OCI-M2 (cell line): Measurements from ENCODE around the gene ARMH3.
"Not testable (repeated sequence)": the region's sequence is repeated elsewhere in the genome, so short reads cannot be mapped to it uniquely, and the experiment has no call there.

Experiments
- DNase-seq: peaks from one replicate; lab custom pipeline; 2025; ENCODE audit not compliant: unreplicated experiment; lab: John Stamatoyannopoulos, UW

The ARMH3 gene

GRCh38 chr10:101987136-101987535 lies 68.8 kb downstream of the ARMH3 start:
- DNase-seq, result no peak

- DNase-seq, result no peak
Observed at GRCh38 chr10:101986624-101986971, 69.4 kb downstream of the ARMH3 start.

- DNase-seq, result not testable (repeated sequence)
Observed at GRCh38 chr10:101980677-101981076, 75.3 kb downstream of the ARMH3 start.

GRCh38 chr10:101974091-101974971 lies 81.6 kb downstream of the ARMH3 start:
- DNase-seq, result no peak

GRCh38 chr10:101972761-101973160 lies 83.2 kb downstream of the ARMH3 start:
- no peak for DNase-seq

- DNase-seq, result no peak
Observed at GRCh38 chr10:101969412-101969922, 86.5 kb downstream of the ARMH3 start.

GRCh38 chr10:101968940-101969321 lies 87.0 kb downstream of the ARMH3 start:
- no peak for DNase-seq

GRCh38 chr10:101968286-101968939 lies 87.6 kb downstream of the ARMH3 start:
- DNase-seq, result no peak

- no peak for DNase-seq
Observed at GRCh38 chr10:101967713-101968112, 88.3 kb downstream of the ARMH3 start.

GRCh38 chr10:101967119-101967518 lies 88.9 kb downstream of the ARMH3 start:
- DNase-seq, result no peak

GRCh38 chr10:101965075-101965765 lies 90.8 kb downstream of the ARMH3 start:
- DNase-seq, result no peak

- no peak for DNase-seq
Observed at GRCh38 chr10:101961591-101962498, 94.1 kb downstream of the ARMH3 start.

GRCh38 chr10:101960879-101961395 lies 95.0 kb downstream of the ARMH3 start:
- DNase-seq, result no peak

- no peak for DNase-seq
Observed at GRCh38 chr10:101959346-101959916, 96.5 kb downstream of the ARMH3 start.

- no peak for DNase-seq
Observed at GRCh38 chr10:101958691-101959090, 97.3 kb downstream of the ARMH3 start.

- no peak for DNase-seq
Observed at GRCh38 chr10:101956898-101957297, 99.1 kb downstream of the ARMH3 start.

- no peak for DNase-seq
Observed at GRCh38 chr10:101956117-101956516, 99.9 kb downstream of the ARMH3 start.

GRCh38 chr10:101952191-101952590 lies 103.8 kb downstream of the ARMH3 start:
- DNase-seq, result no peak

- DNase-seq, result no peak
Observed at GRCh38 chr10:101950213-101950612, 105.8 kb downstream of the ARMH3 start.

GRCh38 chr10:101941871-101942270 lies 114.1 kb downstream of the ARMH3 start:
- no peak for DNase-seq
